H1 (cell line): ENCODE results near the gene SLC12A2. TPM values are rescaled to one million over a fixed set of nuclear protein-coding genes. Genes with fewer than 3 reads are reported as not detected.

Experiments used
- CHD7 ChIP-seq: fragments of 300-600 bp; sonication (generic); IDR thresholded peaks from 2 replicates; pipeline ENCODE4 v1.7.1; 2012; ENCODE audit warnings: low read length, moderate library complexity, mild to moderate bottlenecking, inconsistent platforms; ENCODE audit not compliant: insufficient replicate concordance
- CTBP2 ChIP-seq: IDR thresholded peaks from 2 replicates; pipeline ENCODE4 v1.7.0; 2011; ENCODE audit warnings: borderline replicate concordance, mild to moderate bottlenecking, moderate library complexity, mixed read lengths, low read length; ENCODE audit not compliant: insufficient read depth, insufficient read length
- KDM1A ChIP-seq: fragments of 200-600, 300-600 bp; sonication (generic); IDR thresholded peaks from 2 replicates; pipeline ENCODE4 v1.7.1; 2016; ENCODE audit warnings: mild to moderate bottlenecking, low read length, borderline replicate concordance
- MAFK ChIP-seq: IDR thresholded peaks from 2 replicates; pipeline ENCODE4 v1.6.1; 2012; ENCODE audit warnings: low read depth, mild to moderate bottlenecking, improper control_type of control experiment, low read length
- YY1 ChIP-seq: IDR thresholded peaks from 2 replicates; pipeline ENCODE4 v1.6.1; 2011; ENCODE audit warnings: low read depth, mild to moderate bottlenecking, low read length
- polyA plus RNA-seq, 7 experiments: library from polyadenylated mRNA; depleted of rRNA in 3 of 7; stranded (reverse) in 5 of 7; unstranded in 2 of 7; fragments of >200 nt in 5 of 7; fragments of 200-250 nt in 2 of 7; gene quantifications; 1 replicate in 5 of 7; 2 replicates in 1 of 7; 4 replicates in 1 of 7; pipeline versions ENCODE4 v1.2.1 to v1.2.3, GENCODE V29; 2011 to 2013; ENCODE audit warnings: missing spikeins in 2 of 7, mixed read lengths in 2 of 7
- total RNA-seq: library from RNA; stranded (reverse); fragmentation: NEBNext Ultra II Directional; extraction: Animal tissue kit (Norgen Biotek cat#: 25700); gene quantifications from 2 replicates; pipeline ENCODE4 v1.2.1, GENCODE V29; 2021
- TF ChIP-seq, protein P1 (sequence below), 3 experiments: IDR thresholded peaks; 1 replicate in 2 of 3; 2 replicates in 1 of 3; pipeline versions ENCODE4 v1.5.1 to v1.6.1; 2011; ENCODE audit warnings: low read length in 3 of 3, mild to moderate bottlenecking in 3 of 3, inconsistent platforms in 2 of 3, low read depth in 1 of 3, moderate library complexity in 1 of 3; ENCODE audit not compliant: insufficient read depth in 1 of 3; ENCODE audit errors: control extremely low read depth in 1 of 3

Gene SLC12A2
- total and polyA plus RNA-seq, 2 of the 8 experiments (the other 6 are each of a cell fraction or from before 2014, with no cell fraction given), result 2.6 to 16.2 TPM

- TF ChIP-seq CHD7 (no peak), KDM1A (no peak), CTBP2 (no peak), MAFK (no peak), YY1 (no peak)
- TF ChIP-seq, protein P1, sequence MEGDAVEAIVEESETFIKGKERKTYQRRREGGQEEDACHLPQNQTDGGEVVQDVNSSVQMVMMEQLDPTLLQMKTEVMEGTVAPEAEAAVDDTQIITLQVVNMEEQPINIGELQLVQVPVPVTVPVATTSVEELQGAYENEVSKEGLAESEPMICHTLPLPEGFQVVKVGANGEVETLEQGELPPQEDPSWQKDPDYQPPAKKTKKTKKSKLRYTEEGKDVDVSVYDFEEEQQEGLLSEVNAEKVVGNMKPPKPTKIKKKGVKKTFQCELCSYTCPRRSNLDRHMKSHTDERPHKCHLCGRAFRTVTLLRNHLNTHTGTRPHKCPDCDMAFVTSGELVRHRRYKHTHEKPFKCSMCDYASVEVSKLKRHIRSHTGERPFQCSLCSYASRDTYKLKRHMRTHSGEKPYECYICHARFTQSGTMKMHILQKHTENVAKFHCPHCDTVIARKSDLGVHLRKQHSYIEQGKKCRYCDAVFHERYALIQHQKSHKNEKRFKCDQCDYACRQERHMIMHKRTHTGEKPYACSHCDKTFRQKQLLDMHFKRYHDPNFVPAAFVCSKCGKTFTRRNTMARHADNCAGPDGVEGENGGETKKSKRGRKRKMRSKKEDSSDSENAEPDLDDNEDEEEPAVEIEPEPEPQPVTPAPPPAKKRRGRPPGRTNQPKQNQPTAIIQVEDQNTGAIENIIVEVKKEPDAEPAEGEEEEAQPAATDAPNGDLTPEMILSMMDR (IDR thresholded peaks at IDR 0.05; ENCODE audit: control extremely low read depth in 1 of 3, insufficient read depth in 1 of 3, low read depth in 1 of 3, low read length in 3 of 3), result no peak
Measured at GRCh38 chr5:128081111-128081851, 2.3 kb upstream of the SLC12A2 start (continued).
